Right forelimb (tissue), 1 donor: ENCODE measurements around the gene DTX1.
"Not testable (repeated sequence)": the region's sequence is repeated elsewhere in the genome, so short reads cannot be mapped to it uniquely, and the experiment has no call there.

Source experiments
- DNase-seq: peaks from one replicate; pipeline ENCODE4 v3.0.0-alpha.2; 2018

The DTX1 gene

DNA sequence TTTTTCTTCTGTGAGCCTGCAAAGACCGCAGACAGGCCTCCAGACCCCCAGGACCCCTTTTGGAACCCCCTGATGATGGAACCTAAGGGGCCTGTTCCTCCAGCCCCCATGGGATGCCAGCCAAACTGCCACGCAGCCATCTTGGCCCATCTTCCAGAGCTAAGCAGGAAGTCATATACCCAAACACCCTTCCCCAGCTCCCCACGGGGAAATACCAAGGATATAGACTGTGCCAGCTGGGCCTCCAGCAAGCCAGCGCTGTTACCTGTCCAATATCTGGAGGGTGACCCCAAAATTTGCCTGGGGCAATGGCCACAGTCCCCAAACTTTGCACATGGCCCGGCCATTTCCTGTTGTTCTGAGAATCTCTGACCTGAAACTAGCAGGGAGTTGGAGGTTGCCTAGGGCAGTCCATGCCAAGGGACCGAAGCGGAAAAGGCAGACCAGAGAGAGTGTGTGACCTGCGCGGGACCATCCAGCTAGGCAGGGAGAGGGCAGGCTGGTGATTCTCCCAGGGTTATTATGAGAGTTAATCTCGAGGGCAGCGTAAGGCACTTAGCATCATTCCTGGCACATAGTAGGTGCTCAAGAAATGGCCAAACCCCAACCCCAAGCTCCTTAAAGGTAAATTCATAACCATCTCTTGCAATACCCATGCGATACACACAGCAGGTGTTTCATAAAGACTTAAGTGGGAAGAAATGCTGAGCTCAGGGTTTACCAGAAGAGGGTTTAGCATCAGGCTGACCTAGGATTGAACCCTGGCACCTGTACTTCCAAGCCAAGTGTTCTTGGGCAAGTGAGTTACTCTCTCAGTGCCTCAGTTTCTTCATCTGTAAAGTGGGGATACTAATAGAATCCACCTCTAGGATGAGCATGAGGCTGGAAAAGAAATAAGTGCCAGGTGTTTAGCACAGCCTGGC is 81.6 kb downstream of the DTX1 start:
- DNase-seq, result no peak

DNA sequence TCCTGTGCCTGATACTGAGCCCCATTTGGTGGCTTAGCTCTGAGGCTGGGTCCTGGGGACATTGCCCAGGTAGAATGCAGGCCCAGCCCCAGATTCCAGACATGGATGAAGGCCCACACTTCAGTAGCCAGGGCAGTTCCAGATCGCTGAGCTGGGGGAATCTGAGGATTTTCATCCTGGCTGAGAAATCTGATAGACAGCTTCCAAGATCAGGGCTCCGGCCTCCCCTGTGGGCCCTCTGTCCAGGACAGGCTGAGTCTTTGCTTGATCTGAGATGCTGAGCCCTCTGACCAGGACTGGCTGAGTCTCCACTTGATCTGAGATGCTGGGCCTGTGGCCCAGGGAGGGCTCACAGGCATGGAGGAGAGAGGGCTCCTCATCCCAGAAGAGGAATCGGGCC is 82.3 kb downstream of the DTX1 start:
- no peak for DNase-seq

DNA sequence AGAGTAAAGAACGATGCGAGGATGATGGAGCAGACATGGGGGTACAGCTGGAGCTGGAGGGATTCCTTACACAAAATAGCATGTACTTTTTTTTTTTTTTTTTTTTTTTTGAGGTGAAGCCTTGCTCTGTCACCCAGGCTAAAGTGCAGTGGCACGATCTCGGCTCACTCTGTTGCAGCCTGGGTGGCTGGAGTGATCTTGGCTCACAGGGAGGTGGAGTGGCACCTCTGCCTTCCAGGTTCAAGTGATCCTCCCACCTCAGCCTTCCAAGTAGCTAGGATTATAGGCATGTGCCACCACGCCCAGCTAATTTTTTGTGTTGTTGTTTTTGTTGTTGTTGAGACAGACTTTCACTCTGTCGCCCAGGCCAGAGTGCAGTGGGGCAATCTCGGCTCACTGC is 84.2 kb downstream of the DTX1 start:
- DNase-seq, result no peak

DNA sequence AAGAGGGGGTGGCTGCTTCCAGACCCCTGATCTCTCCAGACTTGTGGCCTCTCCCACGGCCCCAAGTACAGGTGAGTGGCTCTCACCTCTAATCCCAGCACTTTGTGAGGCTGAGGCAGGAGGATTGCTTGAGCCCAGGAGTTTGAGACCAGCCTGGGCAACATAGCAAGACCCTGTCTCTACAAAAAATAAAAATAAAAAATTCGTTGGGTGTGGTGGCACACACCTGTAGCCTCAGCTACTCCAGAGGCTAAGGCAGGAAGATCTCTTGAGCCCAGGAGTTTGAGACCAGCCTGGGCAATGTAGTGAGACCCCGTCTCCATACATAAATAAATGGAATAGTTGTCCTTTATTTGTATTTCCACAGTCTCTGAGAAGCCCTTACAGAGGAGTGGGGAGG is 85.2 kb downstream of the DTX1 start:
- DNase-seq, result not testable (repeated sequence)

DNA sequence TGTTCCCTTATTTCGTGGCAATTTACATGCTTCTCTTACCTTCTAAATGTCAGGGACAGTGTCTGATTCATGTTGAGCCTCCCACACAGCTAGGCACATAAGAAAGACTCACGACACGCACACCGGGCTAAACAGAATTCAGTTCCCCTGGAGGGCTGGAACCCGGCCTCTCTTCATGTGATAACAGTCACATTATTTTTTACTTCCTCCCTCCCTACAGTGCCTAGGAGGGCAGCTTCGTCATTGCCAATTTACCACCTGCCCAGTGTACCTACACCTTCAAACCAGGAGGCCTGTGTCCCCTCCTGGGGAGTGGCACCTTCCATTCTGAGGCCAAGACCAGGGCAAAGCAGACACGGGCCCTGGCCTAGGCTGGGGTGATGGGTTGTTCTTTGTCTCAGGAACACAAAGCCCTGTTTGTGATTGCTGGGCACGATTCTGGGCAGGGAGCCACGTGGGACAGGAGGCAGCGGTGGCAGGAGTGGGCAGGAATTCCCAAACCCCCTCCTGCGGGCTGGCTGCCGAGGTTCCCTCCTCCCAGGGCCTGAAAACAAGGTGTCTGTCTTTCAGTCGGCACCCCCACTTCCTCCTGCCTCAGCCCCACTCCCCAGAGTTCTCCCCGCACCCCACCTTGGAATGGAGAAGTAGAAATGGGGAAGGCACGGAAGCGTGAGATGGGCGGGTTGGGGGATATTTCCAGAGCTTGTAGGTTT is 85.8 kb downstream of the DTX1 start:
- DNase-seq, result no peak

DNA sequence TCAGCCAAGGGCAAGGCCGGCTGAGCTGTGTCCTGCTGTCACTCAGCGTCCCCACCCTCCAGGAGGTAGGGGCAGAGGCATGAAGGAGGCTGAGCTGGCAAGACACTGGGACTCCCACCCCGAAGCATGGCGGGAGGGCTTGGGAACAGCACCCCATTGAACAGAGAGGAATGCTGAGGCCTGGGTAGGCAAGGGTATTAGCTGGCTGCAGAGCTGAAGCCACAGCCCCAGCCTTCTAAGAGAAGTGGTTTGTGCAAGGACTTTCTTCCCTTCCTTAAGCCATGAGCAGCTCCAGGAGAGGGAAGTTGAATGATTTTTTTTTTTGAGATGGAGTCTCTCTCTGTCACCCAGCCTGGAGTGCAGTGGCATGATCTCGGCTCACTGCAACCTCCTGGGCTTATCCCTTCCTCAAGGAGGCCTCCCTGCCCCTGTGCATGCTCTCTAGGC is 86.4 kb downstream of the DTX1 start:
- DNase-seq, result no peak

DNA sequence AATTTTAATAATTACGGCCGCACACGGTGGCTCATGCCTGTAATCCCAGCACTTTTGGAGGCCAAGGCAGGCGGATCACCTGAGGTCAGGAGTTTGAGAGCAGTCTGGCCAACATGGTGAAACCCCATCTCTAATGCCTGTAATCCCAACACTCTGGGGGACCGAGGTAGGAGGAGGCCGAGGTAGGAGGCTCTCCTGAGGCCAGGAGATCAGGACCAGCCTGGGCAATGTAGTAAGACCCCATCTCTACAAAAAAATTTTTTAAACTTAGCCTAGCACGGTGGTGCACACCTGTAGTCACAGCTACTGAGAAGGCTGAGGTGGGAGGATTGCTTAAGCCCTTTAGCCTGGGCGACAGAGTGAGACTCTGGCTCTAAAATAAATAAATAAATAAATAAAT is 87.4 kb downstream of the DTX1 start:
- DNase-seq, result no peak

DNA sequence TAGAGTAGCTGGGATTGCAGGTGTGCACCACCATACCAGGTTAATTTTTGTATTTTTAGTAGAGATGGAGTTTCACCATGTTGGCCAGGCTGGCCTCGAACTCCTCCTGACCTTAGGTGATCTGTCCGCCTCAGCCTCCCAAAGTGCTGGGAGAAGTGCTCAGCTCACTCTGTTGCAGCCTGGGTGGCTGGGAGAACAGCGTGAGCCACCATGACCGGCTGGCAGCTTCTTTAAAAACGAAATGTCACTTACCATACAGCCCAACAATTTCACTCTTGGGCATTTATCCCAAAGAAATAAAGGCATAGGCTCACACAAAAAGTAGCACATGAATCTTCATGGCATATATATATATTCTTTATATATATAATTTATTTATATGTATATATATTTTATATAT is 88.3 kb downstream of the DTX1 start:
- DNase-seq, result no peak

DNA sequence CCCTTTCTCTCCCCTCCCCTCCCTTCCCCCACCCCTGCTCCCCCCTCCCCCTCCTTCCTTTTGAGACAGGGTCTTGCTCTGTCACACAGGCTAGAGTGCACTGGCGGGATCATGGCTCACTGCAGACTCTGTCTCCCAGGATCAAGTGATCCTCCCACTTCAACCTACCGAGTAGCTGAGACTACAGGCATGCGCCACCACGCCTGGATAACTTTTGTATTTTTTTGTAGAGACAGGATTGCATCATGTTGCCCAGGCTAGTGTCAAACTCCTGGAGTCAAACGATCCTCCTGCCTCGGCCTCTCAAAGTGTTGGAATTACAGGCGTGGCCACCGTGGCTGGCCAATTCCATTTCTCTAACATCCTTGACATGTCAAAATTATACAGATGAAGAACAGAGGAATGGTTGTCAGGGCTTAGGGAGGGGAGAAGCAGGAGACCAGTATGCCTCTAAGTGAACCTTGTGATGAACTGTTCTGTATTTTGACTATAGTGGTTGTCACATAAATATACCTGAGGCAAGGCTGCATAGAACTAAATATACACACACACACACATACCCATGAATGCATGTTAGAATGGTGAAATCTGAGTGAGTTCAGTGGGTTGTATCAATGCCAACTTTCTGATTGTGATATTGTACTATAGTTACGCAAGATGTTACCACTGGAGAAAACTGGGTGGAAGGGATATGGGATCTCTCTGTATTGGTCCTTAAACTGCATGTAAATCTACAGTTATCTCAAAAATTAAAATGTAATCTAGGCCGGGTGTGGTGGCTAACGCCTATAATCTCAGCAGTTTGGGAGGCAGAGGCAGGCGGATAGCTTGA is 89.4 kb downstream of the DTX1 start:
- DNase-seq, result no peak

DNA sequence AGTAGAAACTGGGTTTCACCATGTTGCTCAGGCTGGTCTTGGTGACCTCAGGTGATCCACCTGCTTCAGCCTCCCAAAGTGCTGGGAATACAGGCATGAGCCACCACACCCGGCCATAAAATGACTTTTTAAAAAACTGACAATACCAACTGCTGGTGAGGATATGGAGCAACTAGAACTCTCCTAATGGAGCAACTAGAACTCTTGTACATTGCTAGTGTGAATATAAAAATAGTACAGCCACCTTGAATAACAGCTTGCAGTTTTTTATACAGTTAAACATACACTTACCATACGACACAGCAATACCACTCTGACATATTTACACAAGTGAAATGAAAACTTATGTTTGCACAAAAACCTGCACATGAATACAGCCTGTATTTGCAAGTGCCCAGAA is 90.5 kb downstream of the DTX1 start:
- no peak for DNase-seq
